Astrocyte of the spinal cord (primary cell): ENCODE data around the gene DNAL4.

Experiments used
- DNase-seq: peaks from one replicate; pipeline ENCODE4 v3.0.0; 2011; ENCODE audit warnings: low read depth, low spot score
- H3K4me3 ChIP-seq: 2 replicates; pipeline ENCODE4 v1.5.1; 2011; ENCODE audit warnings: low read depth, mild to moderate bottlenecking, low read length, moderate library complexity
- CTCF ChIP-seq: IDR thresholded peaks from 2 replicates; pipeline ENCODE4 v1.5.1; 2012; ENCODE audit warnings: low read depth, mild to moderate bottlenecking, low read length, inconsistent platforms
- in situ Hi-C: cut with HindIII; loops from 2 replicates; pipeline ENCODE4 v1.10.0; 2017; ENCODE audit warnings: low sequenced_read_pairs

DNAL4 gene

DNA sequence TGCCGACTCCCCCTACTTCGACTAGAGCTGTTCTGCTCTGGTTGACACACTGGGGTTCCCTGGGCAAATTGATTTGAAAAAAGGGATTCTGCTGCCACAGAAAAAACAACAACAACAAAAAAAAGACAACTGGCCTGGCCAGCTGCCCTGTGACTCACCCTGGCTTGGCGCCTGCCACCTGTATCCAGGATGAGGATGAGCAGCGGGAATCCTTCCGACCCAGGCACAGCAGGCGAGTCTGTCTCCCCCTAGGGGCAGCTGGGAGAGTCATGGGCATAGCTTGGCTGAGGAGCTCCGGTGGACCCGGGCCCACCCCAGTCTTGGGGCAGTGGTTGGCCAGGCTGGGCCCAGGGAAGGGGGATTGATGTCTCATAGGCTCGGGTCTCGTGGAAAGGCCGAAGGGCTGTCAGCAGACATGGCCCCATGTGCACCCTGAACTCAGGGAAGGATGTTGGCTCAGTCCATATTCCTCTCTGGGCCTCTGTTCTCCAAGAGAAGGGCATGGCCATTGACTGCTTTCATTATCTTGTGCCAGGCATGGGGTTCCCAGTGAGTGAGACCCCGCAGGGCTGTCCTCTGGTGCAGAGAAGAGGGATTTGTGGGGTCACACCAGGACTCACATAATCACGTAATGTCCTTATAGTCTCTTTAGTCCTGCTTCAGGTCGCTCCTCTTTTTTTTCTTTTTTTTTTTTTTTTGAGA lies 27.7 kb downstream of the DNAL4 start:
- DNase-seq, result peak; percentile 47
- TF ChIP-seq CTCF, result peak; percentile 93
- no peak overlapping the region for H3K4me3 ChIP-seq
- in situ Hi-C loops, result no loop called here

- no peak overlapping the region for H3K4me3 ChIP-seq
- DNase-seq, result no peak
- TF ChIP-seq CTCF, result no peak
- in situ Hi-C loops, result no loop called here
Measured at GRCh38 chr22:38762551-38762983, 31.4 kb downstream of the DNAL4 start.

DNA sequence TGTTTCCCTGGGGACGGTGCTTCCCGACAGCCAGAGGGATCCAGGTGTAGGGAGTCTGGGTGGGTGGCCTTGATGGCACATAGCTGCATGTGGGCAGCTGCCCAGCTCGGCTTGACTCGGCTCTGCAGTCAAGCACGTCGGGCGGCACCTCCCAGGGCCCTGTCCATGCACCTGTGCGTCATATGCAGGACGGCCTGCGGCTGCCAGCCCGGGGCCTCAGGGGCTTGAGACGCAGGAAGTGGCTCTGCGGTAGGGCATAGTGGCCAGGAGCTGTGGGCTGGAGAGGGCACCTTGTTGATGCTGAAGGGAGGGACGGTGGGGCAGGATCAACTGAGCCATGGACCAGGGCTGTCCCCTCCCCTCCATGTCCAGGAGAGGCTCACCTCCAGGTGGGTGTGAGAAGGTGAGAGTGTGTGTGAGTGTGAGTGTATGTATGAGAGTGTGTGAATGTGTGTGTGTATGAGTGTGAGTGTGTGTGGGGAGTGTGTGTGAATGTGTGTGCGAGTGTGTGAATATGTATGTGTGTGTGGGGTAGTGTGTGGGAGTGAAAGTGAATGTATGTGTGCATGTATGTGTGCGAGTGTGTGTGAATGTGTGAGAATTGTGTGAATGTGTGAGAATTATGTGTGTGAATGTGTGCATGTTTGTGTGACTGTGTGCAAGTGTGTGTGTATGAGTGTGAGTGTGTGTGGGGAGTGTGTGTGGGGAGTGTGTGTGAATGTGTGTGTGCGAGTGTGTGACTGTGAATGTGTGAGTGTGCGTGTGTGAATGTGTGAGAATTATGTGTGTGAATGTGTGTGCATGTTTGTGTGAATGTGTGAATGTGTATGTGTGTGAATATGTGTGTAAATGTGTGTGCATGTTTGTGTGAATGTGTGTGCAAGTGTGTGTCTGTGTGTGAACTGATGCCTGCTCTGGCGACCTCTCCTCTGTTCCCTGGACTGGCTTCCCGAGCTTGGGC lies 32.5 kb downstream of the DNAL4 start:
- in situ Hi-C loops, result no loop called here
- DNase-seq, result no peak
- TF ChIP-seq CTCF, result no peak
- H3K4me3 ChIP-seq, result no peak overlapping the region

DNA sequence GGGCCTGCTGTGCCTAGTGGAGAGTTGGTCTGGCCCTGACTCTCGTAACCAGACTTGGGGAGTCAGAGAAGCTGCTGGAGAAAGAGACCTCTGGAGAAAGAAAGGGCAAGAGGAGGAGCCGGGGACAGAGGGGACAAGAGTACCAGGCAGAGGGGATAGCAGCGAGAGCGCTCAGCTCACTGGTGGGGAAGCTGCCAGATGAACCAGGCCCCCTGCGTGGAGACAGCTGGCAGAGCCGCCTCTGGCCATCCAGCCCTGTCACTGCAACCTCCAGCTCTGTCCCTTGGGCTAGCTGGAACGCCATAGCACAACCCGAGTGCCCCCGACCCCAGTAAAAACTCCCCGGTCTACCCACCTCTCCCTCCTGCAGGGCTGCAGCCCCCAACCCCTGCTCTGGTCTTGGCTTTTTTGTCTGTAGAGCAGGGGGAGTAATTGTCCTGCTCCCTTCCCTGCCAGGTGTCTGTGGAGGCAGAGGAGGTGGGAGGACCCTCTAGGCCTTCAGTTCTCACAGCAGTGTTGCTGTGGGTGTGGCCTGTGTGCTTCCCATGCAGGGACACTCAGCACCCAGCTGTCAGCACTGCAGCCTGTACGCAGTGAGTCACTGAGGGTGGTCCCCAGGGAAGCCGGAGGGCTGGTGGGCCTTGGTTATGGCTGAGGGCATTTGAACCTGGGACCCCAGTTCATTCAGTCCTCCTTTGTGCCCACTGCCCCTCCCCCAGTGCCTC lies 33.3 kb downstream of the DNAL4 start:
- in situ Hi-C loops, result no loop called here
- no peak for DNase-seq
- no peak for TF ChIP-seq CTCF
- H3K4me3 ChIP-seq, result no peak overlapping the region

- no peak overlapping the region for H3K4me3 ChIP-seq
- in situ Hi-C loops, result no loop called here
Measured at GRCh38 chr22:38759005-38759404, 34.9 kb downstream of the DNAL4 start.

More at GRCh38 chr22:38759005-38759404, 34.9 kb downstream of the DNAL4 start:
- TF ChIP-seq CTCF, result no peak
- DNase-seq, result no peak
